Kidney (tissue), 14 donors: Measurements from ENCODE around the gene INO80. TPM values are rescaled to one million over a fixed set of nuclear protein-coding genes. Genes with fewer than 3 reads are reported as not detected.

Experiments
- DNase-seq, 5 donors: peaks; one replicate each; pipeline ENCODE4 v3.0.0-alpha.2; 2013 to 2020
- FAIRE-seq: peaks from 2 replicates; lab custom pipeline; 2012; peaks lifted over from hg19 to GRCh38; lab: Jason Lieb, UNC
- H3K27ac ChIP-seq, 2 donors: one replicate each; pipeline ENCODE4 v1.7.0; 2013; ENCODE audit warnings: low read depth in 2 of 2, low read length in 2 of 2, inconsistent platforms in 1 of 2
- H3K27me3 ChIP-seq: one replicate; pipeline ENCODE4 v1.7.1; 2013; ENCODE audit warnings: low read length, inconsistent platforms; ENCODE audit not compliant: control insufficient read depth, insufficient read depth
- H3K36me3 ChIP-seq, 3 donors: one replicate each; pipeline versions ENCODE4 v1.7.0 to v1.7.1; 2013; ENCODE audit warnings: low read length in 3 of 3, control low read depth in 1 of 3, inconsistent platforms in 1 of 3; ENCODE audit not compliant: insufficient read depth in 3 of 3, control insufficient read depth in 2 of 3
- H3K4me1 ChIP-seq, 3 donors: one replicate each; pipeline versions ENCODE4 v1.7.0 to v1.7.1; 2013; ENCODE audit warnings: low read length in 3 of 3, inconsistent platforms in 1 of 3, low read depth in 1 of 3; ENCODE audit not compliant: control insufficient read depth in 2 of 3, insufficient read depth in 2 of 3
- H3K4me3 ChIP-seq, 3 donors: one replicate each; pipeline versions ENCODE4 v1.7.0 to v1.8.1; 2013; ENCODE audit warnings: low read length in 3 of 3, control low read depth in 1 of 3, inconsistent platforms in 1 of 3
- H3K9ac ChIP-seq, 3 donors: one replicate each; pipeline versions ENCODE4 v1.7.0 to v1.7.1; 2013; ENCODE audit warnings: low read length in 3 of 3, control low read depth in 1 of 3, inconsistent platforms in 1 of 3
- H3K9me3 ChIP-seq, 3 donors: one replicate each; pipeline versions ENCODE4 v1.7.0 to v1.7.1; 2013; ENCODE audit warnings: low read length in 3 of 3, control low read depth in 1 of 3, inconsistent platforms in 1 of 3; ENCODE audit not compliant: control insufficient read depth in 2 of 3, insufficient read depth in 1 of 3
- intact Hi-C: fragments of 100-400 bp; cut with DNase I; formaldehyde crosslinking; loops from one replicate; pipeline ENCODE4 v1.11.1; 2022
- polyA plus RNA-seq: library from polyadenylated mRNA; stranded (reverse); fragments of 350-450 nt; fragmentation: Illumina TruSeq; extraction: RNeasy Lipid Tissue Mini Kit (QIAGEN cat#74804); gene quantifications from one replicate; pipeline ENCODE4 v1.2.3, GENCODE V29; 2014; ENCODE audit warnings: low read depth, low replicate concordance; ENCODE audit not compliant: insufficient read depth
- total RNA-seq: library from RNA; stranded (reverse); fragmentation: NEBNext Ultra II Directional; extraction: Animal tissue kit (Norgen Biotek cat#: 25700); gene quantifications from one replicate; pipeline ENCODE4 v1.2.1, GENCODE V29; 2021
- TF ChIP-seq, protein P1 (sequence below): IDR thresholded peaks from 3 replicates; pipeline ENCODE4 v1.5.1; 2012; ENCODE audit warnings: mild to moderate bottlenecking, moderate library complexity, borderline replicate concordance; ENCODE audit not compliant: insufficient read depth; ENCODE audit errors: extremely low read depth
- donor health status: control.
- donor health status: control.
- donor health status: control.
- donor health status: control.
- donor health status: control.
- donor health status: DM: yes; HTN: yes; CAD: no.
- donor health status: Normal renal cell carcinoma (clear cell type).

The INO80 gene
- total and polyA plus RNA-seq, 2 donors from 2014 or later: 6.0 to 27.3 TPM

DNA sequence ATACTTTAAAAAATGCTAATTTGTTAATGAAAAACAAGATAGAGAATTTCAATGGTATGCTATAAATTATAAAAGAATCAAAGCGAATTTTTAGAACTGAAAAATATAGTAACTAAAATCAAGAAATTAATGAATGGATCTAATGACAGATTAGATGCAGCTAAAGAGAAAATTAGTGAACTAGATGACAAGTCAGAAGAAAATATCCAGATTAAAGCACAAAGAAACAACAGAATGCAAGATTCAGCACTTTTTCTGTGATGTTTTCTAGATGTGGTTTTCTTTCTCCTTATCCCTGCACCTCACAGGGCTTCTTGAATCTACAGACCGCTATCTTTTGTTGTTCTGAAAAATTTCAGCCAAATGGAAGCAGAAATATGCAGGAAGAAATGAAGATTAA, 54.4 kb downstream of the INO80 start:
- peaks cover 4 to 26% (median 19%) of the 10 kb centered on the region in 3 donors for H3K36me3 ChIP-seq
- TF ChIP-seq, protein P1, sequence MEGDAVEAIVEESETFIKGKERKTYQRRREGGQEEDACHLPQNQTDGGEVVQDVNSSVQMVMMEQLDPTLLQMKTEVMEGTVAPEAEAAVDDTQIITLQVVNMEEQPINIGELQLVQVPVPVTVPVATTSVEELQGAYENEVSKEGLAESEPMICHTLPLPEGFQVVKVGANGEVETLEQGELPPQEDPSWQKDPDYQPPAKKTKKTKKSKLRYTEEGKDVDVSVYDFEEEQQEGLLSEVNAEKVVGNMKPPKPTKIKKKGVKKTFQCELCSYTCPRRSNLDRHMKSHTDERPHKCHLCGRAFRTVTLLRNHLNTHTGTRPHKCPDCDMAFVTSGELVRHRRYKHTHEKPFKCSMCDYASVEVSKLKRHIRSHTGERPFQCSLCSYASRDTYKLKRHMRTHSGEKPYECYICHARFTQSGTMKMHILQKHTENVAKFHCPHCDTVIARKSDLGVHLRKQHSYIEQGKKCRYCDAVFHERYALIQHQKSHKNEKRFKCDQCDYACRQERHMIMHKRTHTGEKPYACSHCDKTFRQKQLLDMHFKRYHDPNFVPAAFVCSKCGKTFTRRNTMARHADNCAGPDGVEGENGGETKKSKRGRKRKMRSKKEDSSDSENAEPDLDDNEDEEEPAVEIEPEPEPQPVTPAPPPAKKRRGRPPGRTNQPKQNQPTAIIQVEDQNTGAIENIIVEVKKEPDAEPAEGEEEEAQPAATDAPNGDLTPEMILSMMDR: no peak
- no peak for FAIRE-seq

DNA sequence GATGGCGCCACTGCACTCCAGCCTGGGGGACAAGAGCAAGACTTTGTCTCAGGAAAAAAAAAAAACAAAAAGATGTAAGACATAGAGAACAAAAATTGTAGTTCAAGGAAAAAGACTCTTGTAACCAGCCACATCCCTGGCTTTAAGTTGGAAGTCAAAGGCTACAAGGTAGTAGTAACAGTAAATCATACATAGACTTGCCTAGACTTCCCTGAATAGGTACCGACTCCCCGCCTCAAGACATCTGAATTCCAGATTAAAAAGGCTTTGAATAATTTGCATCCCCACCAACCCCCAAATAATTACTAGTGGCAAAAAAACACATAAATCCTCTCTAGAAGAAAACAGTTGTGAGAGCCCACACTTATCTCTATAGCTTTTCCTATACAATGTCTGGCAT, 55.6 kb downstream of the INO80 start:
- Histone ChIP-seq H3K9ac (no peak overlapping the region), H3K27me3 (no peaks in the 10 kb centered on the region), H3K9me3 (no peaks in the 10 kb centered on the region), H3K36me3 (peaks cover 4 to 36% (median 23%) of the 10 kb centered on the region in 3 donors), H3K4me3 (no peak overlapping the region), H3K4me1 (no peaks in the 10 kb centered on the region), H3K27ac (no peak overlapping the region)
- FAIRE-seq (no peak), DNase-seq (no peak)
- TF ChIP-seq, protein P1: no peak
- intact Hi-C loops: no loop called here

More for the DNA sequence above, 54.4 kb downstream of the INO80 start:
- Histone ChIP-seq H3K4me3 (no peak overlapping the region), H3K4me1 (no peaks in the 10 kb centered on the region), H3K27me3 (no peaks in the 10 kb centered on the region), H3K9ac (no peak overlapping the region), H3K27ac (no peak overlapping the region), H3K9me3 (no peaks in the 10 kb centered on the region)
- DNase-seq: no peak
- intact Hi-C loops: no loop called here

DNA sequence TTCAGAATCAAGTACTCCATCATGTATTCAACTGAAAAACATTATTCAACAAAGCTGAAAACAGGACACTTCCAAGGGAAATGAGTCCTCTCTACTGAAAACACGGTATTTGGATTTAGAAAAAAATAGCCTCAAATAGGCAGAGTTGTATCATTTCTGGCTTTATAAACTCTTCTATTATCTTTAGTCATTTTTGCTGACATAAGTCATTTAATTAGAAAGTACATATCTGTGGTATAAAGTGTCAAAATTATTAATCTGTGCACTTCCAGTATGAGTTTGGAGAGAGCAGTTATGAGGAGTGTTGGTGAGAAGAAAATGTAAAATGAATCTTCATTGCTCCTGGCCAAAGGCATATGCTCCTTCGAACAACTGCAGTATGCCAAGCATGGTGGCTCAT, 59.3 kb downstream of the INO80 start:
- FAIRE-seq (no peak), DNase-seq (no peak)
- Histone ChIP-seq H3K9ac (no peak overlapping the region), H3K27me3 (no peaks in the 10 kb centered on the region), H3K4me1 (no peaks in the 10 kb centered on the region), H3K36me3 (peaks cover 2 to 37% (median 24%) of the 10 kb centered on the region in 3 donors), H3K9me3 (no peaks in the 10 kb centered on the region), H3K4me3 (no peak overlapping the region), H3K27ac (no peak overlapping the region)
- intact Hi-C loops: no loop called here
- TF ChIP-seq, protein P1: no peak

DNA sequence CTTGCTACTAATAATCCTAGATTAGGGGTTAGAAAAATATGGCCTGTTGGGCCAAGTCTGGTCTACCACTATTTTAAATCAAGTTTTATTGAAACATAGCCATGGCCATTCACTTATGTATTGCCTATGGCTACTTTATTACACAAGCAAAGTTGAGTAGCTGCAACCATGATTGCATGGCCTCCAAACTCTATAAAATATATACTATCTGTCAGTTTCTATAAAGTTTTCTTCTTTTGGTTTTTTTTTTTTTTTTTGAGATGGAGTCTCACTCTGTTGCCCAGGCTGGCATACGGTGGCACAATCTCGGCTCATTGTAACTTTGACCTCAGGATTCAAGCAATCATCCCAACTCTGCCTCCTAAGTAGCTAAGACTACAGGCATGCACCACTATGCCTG, 60.4 kb downstream of the INO80 start:
- DNase-seq (no peak), FAIRE-seq (no peak)
- Histone ChIP-seq H3K27ac (no peak overlapping the region), H3K9ac (no peak overlapping the region), H3K36me3 (peaks cover 5 to 42% (median 27%) of the 10 kb centered on the region in 3 donors), H3K4me3 (no peak overlapping the region), H3K9me3 (no peaks in the 10 kb centered on the region), H3K27me3 (no peaks in the 10 kb centered on the region), H3K4me1 (no peaks in the 10 kb centered on the region)
- TF ChIP-seq, protein P1: no peak
- intact Hi-C loops: no loop called here
